Measurements from ENCODE around the gene CTRL.

The CTRL gene

DNA sequence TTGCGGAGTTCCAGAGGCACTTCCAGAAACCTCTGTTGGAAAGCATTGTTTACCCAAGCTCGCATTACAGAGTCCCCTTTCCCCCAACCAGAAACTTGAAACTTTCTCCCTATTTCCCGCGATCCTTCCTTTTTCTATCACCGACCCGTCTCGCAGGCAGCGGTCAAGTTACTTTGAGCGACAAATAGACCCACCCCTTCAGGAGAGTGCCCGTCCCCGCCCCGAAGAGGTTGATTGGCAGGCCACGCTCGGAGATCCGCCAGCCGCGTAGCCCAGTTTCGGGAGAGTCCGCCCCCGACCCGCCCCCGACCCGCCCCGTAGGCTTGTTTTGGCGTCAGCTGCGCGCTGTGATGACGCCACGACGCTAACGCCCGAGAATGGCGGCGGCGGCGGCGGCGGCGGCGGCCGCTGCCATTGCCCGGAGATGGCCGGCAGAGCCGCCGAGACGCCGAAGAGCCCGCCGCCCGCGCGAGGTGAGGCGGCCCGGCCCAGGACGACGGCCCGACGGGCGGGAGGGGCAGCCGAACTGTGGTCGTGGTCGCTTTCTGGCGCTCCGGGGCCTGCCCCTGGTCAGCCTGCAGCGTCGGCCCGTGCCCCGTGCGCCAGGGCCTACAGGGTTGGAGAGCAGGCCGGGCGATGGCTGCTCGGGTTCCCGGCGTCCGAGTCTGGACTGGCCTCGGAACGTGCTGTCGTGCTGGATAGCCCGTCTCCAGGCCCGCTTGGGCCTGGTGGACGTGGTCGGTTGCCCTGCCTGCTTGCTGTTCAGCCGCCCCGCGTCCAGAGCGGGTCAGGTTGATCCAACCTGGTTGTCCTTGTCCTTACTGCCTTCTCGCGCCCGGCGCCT lies 38.5 kb downstream of the CTRL start, which contains the start of gene PSKH1:
PSKH1 (plus strand) TSS at position 356 of the 844 bp plus-strand sequence. CDS start 15,496 bp downstream, outside the sequence.
- no peak for TF ChIP-seq CTCF (IDR thresholded peaks at IDR 0.05; ENCODE audit: extremely low read depth, missing control alignments)
- peak; percentile 100 for DNase-seq (ENCODE audit: low spot score)

DNA sequence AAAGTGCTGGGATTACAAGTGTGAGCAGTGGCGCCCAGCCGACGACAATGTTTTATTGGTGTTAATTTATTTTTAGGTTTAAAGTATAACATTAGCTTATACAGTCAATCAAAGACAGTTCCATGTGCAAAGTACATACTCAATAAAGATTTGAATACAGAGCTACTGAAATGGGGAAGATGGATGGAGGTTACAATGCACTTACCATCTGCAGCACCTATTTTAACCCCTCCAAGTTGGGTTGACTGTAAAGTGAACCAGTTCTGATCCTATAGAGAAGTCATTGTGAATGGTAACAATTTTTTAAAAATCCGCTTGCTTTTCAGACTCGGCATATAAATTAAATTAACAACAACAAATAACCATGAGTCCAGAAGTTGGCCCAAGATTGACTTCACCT lies 39.3 kb downstream of the CTRL start:
- TF ChIP-seq CTCF (IDR thresholded peaks at IDR 0.05; ENCODE audit: extremely low read depth, missing control alignments): no peak
- DNase-seq (ENCODE audit: low spot score): no peak

DNA sequence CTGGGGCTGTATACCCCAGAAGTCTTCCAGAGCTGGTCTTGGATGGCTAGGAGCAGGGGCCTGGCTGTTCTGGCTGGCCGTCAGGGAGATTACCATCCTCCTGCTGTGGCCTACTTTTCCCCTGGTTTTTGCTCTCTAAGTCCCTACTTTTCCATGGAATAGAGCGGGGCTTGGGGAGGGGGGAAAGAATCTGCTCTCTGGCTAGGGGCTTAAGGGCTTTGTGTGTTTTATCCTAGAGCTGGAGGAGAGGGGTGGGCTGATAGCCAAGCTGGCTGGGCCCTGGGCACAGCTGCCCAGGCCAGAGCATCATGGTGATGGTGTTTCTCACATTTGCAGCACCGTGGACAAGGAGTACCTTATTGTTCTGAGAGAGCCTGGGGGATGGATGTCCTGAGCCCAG lies 43.3 kb downstream of the CTRL start:
- no peak for TF ChIP-seq CTCF (IDR thresholded peaks at IDR 0.05; ENCODE audit: extremely low read depth, missing control alignments)
- no peak for DNase-seq (ENCODE audit: low spot score)

GRCh38 chr16:67886387-67886786 lies 45.3 kb downstream of the CTRL start:
- no peak for TF ChIP-seq CTCF (IDR thresholded peaks at IDR 0.05; ENCODE audit: extremely low read depth, missing control alignments)
- DNase-seq (ENCODE audit: low spot score): no peak

GRCh38 chr16:67885976-67886375 lies 45.7 kb downstream of the CTRL start:
- TF ChIP-seq CTCF (IDR thresholded peaks at IDR 0.05; ENCODE audit: extremely low read depth, missing control alignments): no peak
- no peak for DNase-seq (ENCODE audit: low spot score)

DNA sequence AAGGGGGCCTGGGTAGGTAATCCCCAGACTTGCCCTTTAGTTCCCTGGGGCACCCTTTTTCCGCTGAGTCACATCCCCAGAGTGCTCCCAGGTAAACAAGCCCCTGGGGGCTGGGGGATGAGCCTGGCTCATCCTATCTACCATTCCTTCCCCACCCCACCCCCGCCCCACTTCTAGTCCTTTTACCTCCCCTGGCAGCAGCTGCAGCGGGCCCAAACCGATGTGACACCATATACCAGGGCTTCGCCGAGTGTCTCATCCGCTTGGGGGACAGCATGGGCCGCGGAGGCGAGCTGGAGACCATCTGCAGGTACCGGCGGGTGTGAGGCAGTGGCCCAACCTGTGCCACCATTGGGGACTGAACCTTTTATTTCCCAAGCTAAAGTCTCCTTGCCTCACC lies 46.1 kb downstream of the CTRL start:
- no peak for DNase-seq (ENCODE audit: low spot score)

More for the DNA sequence above, 46.1 kb downstream of the CTRL start:
- no peak for TF ChIP-seq CTCF (IDR thresholded peaks at IDR 0.05; ENCODE audit: extremely low read depth, missing control alignments)
